Epithelial cell of proximal tubule (primary cell): Measurements from ENCODE around the gene ARMC2. TPM values are rescaled to one million over a fixed set of nuclear protein-coding genes. Genes with fewer than 3 reads are reported as not detected.

Experiments used
- DNase-seq: peaks from one replicate; pipeline ENCODE4 v3.0.0-alpha.2; 2011; ENCODE audit warnings: low read depth
- H3K4me3 ChIP-seq: 2 replicates; pipeline ENCODE4 v1.5.1; 2011; ENCODE audit warnings: low read depth, mild to moderate bottlenecking, low read length
- total RNA-seq: library from RNA; depleted of rRNA; stranded (reverse); fragments of >200 nt; gene quantifications from 2 replicates; pipeline ENCODE4 v1.2.3, GENCODE V29; 2015
- TF ChIP-seq, protein P1 (sequence below): conservative IDR thresholded peaks from 2 replicates; pipeline ENCODE4 v1.5.1; 2012; ENCODE audit warnings: low read depth, mild to moderate bottlenecking, low read length

The ARMC2 gene
- total RNA-seq, 1 donor from 2014 or later, result 1.7 TPM

DNA sequence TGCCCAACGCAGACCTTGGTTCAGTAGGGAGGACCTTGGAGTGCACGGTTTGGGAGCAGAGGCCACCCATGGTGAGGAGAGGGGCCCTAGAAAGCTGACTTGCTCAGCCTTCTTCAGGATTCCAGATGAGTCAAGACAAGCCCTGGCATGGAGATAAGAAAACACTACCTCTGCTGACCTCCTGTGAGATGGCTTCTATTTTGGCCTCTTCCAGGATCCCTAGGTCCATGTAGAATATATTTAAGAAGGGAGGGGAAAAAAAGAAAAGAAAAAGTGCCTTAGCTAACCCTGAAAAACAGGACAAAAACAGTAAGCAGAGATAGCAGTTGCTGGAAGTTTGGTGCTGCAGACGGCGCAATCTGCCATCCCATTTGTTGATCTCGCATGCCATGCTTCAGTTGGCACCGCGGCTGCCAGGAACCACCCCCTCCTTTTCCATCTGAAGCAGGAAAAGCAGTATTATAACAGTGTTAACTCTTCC, 100.0 kb downstream of the ARMC2 start:
- TF ChIP-seq, protein P1, sequence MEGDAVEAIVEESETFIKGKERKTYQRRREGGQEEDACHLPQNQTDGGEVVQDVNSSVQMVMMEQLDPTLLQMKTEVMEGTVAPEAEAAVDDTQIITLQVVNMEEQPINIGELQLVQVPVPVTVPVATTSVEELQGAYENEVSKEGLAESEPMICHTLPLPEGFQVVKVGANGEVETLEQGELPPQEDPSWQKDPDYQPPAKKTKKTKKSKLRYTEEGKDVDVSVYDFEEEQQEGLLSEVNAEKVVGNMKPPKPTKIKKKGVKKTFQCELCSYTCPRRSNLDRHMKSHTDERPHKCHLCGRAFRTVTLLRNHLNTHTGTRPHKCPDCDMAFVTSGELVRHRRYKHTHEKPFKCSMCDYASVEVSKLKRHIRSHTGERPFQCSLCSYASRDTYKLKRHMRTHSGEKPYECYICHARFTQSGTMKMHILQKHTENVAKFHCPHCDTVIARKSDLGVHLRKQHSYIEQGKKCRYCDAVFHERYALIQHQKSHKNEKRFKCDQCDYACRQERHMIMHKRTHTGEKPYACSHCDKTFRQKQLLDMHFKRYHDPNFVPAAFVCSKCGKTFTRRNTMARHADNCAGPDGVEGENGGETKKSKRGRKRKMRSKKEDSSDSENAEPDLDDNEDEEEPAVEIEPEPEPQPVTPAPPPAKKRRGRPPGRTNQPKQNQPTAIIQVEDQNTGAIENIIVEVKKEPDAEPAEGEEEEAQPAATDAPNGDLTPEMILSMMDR, result peak; percentile 6
- DNase-seq, result no peak
- peak overlapping the region; percentile 32 for H3K4me3 ChIP-seq

DNA sequence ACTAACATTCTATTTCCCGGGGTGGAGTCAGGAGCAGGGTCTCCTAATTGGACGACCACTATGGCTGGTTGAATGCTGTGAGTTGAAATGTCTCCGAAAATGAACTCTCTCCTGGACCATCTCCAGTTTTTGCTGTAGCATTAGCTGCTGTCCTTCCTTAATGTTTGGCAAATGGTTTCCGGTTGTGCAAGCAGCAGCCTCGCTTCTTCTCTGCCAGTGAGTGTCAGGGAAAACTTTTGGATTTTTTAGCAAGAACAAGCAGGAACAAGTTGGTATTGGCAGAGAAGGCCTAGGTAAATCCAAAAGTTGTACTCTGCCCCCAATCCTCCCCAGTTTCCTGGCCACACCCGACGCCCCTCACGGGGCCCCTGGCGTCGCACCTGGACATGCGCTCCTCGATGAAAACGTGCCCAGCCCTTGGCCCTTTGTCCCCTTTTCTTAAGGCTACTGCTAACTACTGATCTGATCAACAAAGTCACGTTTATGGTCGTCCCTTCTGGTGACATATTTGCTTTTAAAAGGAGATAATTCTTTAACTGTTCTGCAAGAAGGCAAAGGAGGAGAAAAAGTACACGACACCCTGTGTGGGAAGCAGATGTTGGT, 103.2 kb downstream of the ARMC2 start:
- TF ChIP-seq, protein P1, result no peak
- no peak overlapping the region for H3K4me3 ChIP-seq
- no peak for DNase-seq

DNA sequence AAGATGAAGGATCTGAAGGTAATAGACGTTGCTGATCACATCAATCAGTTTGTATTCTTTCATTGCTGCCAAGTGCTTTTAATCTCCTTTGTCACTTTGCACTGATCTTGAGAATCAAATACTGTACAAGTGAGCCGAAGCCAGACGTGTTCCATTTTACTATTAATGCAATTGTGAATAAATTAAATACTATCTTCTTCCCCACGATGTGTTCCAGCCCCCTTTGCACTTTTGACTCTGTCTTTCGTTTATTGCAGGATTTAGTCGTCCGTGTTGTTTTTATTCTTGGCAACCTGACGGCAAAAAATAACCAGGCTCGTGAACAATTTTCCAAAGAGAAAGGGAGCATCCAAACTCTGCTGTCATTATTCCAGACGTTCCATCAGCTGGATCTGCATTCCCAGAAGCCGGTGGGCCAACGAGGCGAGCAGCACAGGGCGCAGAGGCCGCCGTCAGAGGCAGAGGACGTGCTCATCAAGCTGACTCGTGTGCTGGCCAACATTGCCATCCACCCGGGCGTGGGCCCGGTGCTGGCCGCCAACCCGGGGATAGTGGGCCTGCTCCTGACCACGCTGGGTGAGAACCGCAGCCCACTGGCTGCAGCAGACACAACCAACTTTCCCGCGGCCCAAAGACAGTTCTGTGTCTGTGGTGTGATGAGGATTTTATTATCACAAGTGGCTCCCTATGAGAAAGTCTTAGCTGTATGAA, 104.7 kb downstream of the ARMC2 start:
- no peak for DNase-seq
- no peak overlapping the region for H3K4me3 ChIP-seq
- TF ChIP-seq, protein P1, result no peak

DNA sequence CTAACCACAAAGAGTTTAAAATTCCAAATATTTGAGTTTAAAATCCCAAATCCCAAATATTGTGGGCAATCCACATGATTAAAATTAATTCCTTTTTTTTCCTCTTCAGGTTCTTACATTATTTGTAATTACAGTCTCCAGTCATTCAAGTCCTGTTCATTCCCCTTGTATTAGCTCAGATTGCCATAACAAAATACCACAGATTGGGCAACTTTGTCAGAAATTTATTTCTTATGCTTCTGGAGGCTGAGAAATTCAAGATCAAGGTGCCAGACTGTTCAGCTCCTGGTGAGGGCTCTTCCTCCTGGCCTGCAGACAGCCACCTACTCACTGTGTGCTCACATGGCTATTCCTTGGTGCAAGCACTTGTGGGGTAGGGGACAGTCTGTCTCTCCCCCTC, 105.5 kb downstream of the ARMC2 start:
- H3K4me3 ChIP-seq, result no peak overlapping the region
- TF ChIP-seq, protein P1, result no peak
- no peak for DNase-seq

DNA sequence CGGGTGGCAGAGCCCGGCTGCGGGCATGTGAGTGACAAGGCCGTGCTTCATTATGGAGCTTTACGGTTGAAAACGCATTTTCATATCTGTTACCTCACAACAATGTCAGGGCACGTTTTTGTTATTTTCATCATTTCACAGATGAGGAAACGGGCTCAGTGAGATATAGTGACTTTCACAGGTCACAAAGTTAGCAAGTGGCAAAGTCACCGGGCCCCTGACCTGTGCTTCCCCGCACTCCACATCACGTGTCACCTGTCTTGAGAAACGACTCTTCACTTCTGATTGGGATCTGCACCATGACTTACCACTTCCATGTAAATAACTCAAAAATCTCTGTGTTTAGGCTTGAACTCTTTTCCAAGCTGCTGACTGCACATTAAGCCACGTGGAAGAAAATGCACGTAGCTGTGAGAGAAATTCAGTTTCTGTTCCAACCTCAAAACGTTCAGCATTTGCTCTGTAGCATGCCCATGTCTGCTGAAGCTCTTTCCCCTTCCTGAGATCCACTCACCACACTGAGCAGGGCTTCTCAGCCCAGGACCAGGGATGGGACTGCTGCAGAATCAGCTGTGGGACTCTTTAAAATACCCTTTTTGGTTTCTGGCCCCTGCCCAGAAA, 107.2 kb downstream of the ARMC2 start:
- DNase-seq, result no peak
- H3K4me3 ChIP-seq, result no peak overlapping the region
- TF ChIP-seq, protein P1, result no peak

DNA sequence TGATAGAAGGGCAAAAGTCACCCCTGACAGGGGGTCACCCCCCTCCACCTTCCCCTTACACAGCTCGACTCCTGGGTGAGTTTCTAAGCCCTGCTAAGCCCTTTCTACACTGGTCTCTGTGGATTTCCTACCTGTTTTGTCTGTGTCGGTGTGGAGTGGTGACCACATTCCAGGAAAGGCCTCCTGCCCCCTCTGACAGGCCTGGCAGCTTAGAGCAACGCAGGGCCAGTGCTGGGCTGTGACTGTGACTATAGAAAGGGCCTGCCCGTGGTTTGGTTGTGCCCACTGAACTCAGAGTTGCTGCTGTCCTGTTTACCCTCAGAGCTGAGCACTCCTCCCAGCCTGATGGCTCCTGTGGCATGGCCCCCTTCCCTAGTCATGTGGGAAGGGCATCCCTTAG, 109.0 kb downstream of the ARMC2 start:
- H3K4me3 ChIP-seq, result no peak overlapping the region
- TF ChIP-seq, protein P1, result no peak
- DNase-seq, result no peak
